ENCODE results near the gene RAB13.

The RAB13 gene

GRCh38 chr1:153956997-153957715 lies 29.0 kb downstream of the RAB13 start:
- Mint-ChIP-seq H3K36me3 (ENCODE audit: low read depth) (peaks cover 29% of the 10 kb centered on the region), H3K27ac (peak overlapping the region; percentile 60 to 89 (median 87)), H3K9me3 (no peaks in the 10 kb centered on the region), H3K4me3 (peak overlapping the region; percentile 93 to 98 (median 97)), H3K4me1 (peaks cover 34% of the 10 kb centered on the region), H3K27me3 (ENCODE audit: low read depth) (no peaks in the 10 kb centered on the region)
- TF ChIP-seq CTCF (IDR thresholded peaks at IDR 0.05; ENCODE audit: unreplicated experiment in 3 of 3), result no peak

- Mint-ChIP-seq H3K36me3 (ENCODE audit: low read depth) (peaks cover 38% of the 10 kb centered on the region), H3K27me3 (ENCODE audit: low read depth) (no peaks in the 10 kb centered on the region), H3K27ac (no peak overlapping the region), H3K9me3 (no peaks in the 10 kb centered on the region), H3K4me3 (peak overlapping the region in 1 of 3 experiments; percentile 62), H3K4me1 (peaks cover 20% of the 10 kb centered on the region)
- no peak for TF ChIP-seq CTCF (IDR thresholded peaks at IDR 0.05; ENCODE audit: unreplicated experiment in 3 of 3)
These were observed 31.3 kb downstream of the RAB13 start for GRCh38 chr1:153954826-153955225.

- no peak for TF ChIP-seq CTCF (IDR thresholded peaks at IDR 0.05; ENCODE audit: unreplicated experiment in 3 of 3)
- Mint-ChIP-seq H3K4me1 (peaks cover 20% of the 10 kb centered on the region), H3K27ac (peak overlapping the region in 1 of 3 experiments; percentile 14), H3K36me3 (ENCODE audit: low read depth) (peaks cover 34% of the 10 kb centered on the region), H3K4me3 (peak overlapping the region; percentile 33 to 62 (median 41)), H3K9me3 (no peaks in the 10 kb centered on the region), H3K27me3 (ENCODE audit: low read depth) (no peaks in the 10 kb centered on the region)
These were observed 32.2 kb downstream of the RAB13 start for GRCh38 chr1:153953859-153954365.

- H3K4me3 Mint-ChIP-seq, result no peak overlapping the region
- TF ChIP-seq CTCF (IDR thresholded peaks at IDR 0.05; ENCODE audit: unreplicated experiment in 3 of 3), result no peak
- H3K4me1 Mint-ChIP-seq, result peaks cover 10% of the 10 kb centered on the region
- H3K36me3 Mint-ChIP-seq (ENCODE audit: low read depth), result peaks cover 41% of the 10 kb centered on the region
- H3K9me3 Mint-ChIP-seq, result no peaks in the 10 kb centered on the region
- H3K27me3 Mint-ChIP-seq (ENCODE audit: low read depth), result no peaks in the 10 kb centered on the region
- no peak overlapping the region for H3K27ac Mint-ChIP-seq
These were observed 34.3 kb downstream of the RAB13 start for GRCh38 chr1:153951801-153952200.

GRCh38 chr1:153951183-153951582 lies 35.0 kb downstream of the RAB13 start:
- no peak overlapping the region for H3K4me3 Mint-ChIP-seq
- no peak for TF ChIP-seq CTCF (IDR thresholded peaks at IDR 0.05; ENCODE audit: unreplicated experiment in 3 of 3)
- H3K9me3 Mint-ChIP-seq, result no peaks in the 10 kb centered on the region
- H3K4me1 Mint-ChIP-seq, result peaks cover 6% of the 10 kb centered on the region
- peaks cover 41% of the 10 kb centered on the region for H3K36me3 Mint-ChIP-seq (ENCODE audit: low read depth)
- no peak overlapping the region for H3K27ac Mint-ChIP-seq
- H3K27me3 Mint-ChIP-seq (ENCODE audit: low read depth), result no peaks in the 10 kb centered on the region

Measured in nephron (organoid).